Activated T-helper 2 cell treated with anti-CD3 and anti-CD28 coated beads, Interferon-gamma antibody, Interleukin-2, Interleukin-4, amounts not matched to agents 10 μg/mL and 5 μg/mL and 100 μg/mL, durations not matched to agents 14 hours and 24 hours and 36 hours (primary cell): ENCODE data around the gene BAK1. TPM values are rescaled to one million over a fixed set of nuclear protein-coding genes. Genes with fewer than 3 reads are reported as not detected.
"Not testable (repeated sequence)": the region's sequence is repeated elsewhere in the genome, so short reads cannot be mapped to it uniquely, and the experiment has no call there.

ENCODE experiments used
- DNase-seq: peaks from one replicate; pipeline ENCODE4 v3.0.0; 2021; ENCODE audit warnings: low spot score
- H3K27ac Mint-ChIP-seq: one replicate; pipeline ENCODE4 v1.8.0; 2021; ENCODE audit warnings: mixed read lengths
- H3K27me3 Mint-ChIP-seq: one replicate; pipeline ENCODE4 v1.8.0; 2021; ENCODE audit warnings: low read depth, mixed read lengths
- H3K36me3 Mint-ChIP-seq: one replicate; pipeline ENCODE4 v1.8.0; 2021; ENCODE audit warnings: low read depth, mixed read lengths
- H3K4me1 Mint-ChIP-seq: one replicate; pipeline ENCODE4 v1.8.0; 2021; ENCODE audit warnings: low read depth, mixed read lengths
- H3K4me3 Mint-ChIP-seq: one replicate; pipeline ENCODE4 v1.8.0; 2021; ENCODE audit warnings: low read depth, mild to moderate bottlenecking, moderate library complexity, mixed read lengths
- H3K9me3 Mint-ChIP-seq: one replicate; pipeline ENCODE4 v1.8.0; 2021; ENCODE audit warnings: mixed read lengths
- intact Hi-C: fragments of 100-400 bp; cut with micrococcal nuclease; formaldehyde crosslinking; loops from one replicate; pipeline ENCODE4 v1.15.1; 2023
- total RNA-seq: library from RNA; stranded (reverse); gene quantifications from 2 replicates; pipeline ENCODE4 v1.2.3, GENCODE V29; 2022

BAK1 gene
- total RNA-seq, 1 donor from 2014 or later = 53.4 TPM

GRCh38 chr6:33577106-33577535, 3.0 kb downstream of the BAK1 start:
- no peak for DNase-seq
- H3K4me3 Mint-ChIP-seq = peak overlapping the region; percentile 56
- no peaks in the 10 kb centered on the region for H3K9me3 Mint-ChIP-seq
- intact Hi-C loops = no loop called here
- peaks cover 52% of the 10 kb centered on the region for H3K36me3 Mint-ChIP-seq
- H3K27me3 Mint-ChIP-seq = no peaks in the 10 kb centered on the region
- peaks cover 22% of the 10 kb centered on the region for H3K4me1 Mint-ChIP-seq
- peak overlapping the region; percentile 52 for H3K27ac Mint-ChIP-seq

- Mint-ChIP-seq H3K27me3 (no peaks in the 10 kb centered on the region), H3K4me1 (peaks cover 27% of the 10 kb centered on the region), H3K9me3 (no peaks in the 10 kb centered on the region), H3K27ac (peak overlapping the region; percentile 52), H3K4me3 (peak overlapping the region; percentile 49), H3K36me3 (peaks cover 57% of the 10 kb centered on the region)
- intact Hi-C loops = no loop called here
- DNase-seq = no peak
Observed at GRCh38 chr6:33576668-33577067, 3.4 kb downstream of the BAK1 start.

- Mint-ChIP-seq H3K4me1 (peaks cover 35% of the 10 kb centered on the region), H3K9me3 (no peaks in the 10 kb centered on the region), H3K27me3 (no peaks in the 10 kb centered on the region), H3K27ac (no peak overlapping the region), H3K4me3 (no peak overlapping the region), H3K36me3 (peaks cover 58% of the 10 kb centered on the region)
- intact Hi-C loops = no loop called here
- no peak for DNase-seq
Observed at GRCh38 chr6:33575211-33575610, 4.9 kb downstream of the BAK1 start.

- no peaks in the 10 kb centered on the region for H3K9me3 Mint-ChIP-seq
- H3K4me1 Mint-ChIP-seq = peaks cover 41% of the 10 kb centered on the region
- no peak for DNase-seq
- H3K36me3 Mint-ChIP-seq = peaks cover 51% of the 10 kb centered on the region
- H3K4me3 Mint-ChIP-seq = peak overlapping the region; percentile 85
- intact Hi-C loops = loop anchor here (1.0 to 5.0 kb wide), 5 partner anchors 9 to 599 kb away; partner anchors contain the start of genes BAK1, CUTA, ITPR3 and ZBTB9
- H3K27me3 Mint-ChIP-seq = no peaks in the 10 kb centered on the region
- peak overlapping the region; percentile 99 for H3K27ac Mint-ChIP-seq
Observed at GRCh38 chr6:33571637-33572316, 8.3 kb downstream of the BAK1 start.

- intact Hi-C loops = loop anchor here (1.0 to 5.0 kb wide), 5 partner anchors 9 to 599 kb away; partner anchors contain the start of genes BAK1, CUTA, ITPR3 and ZBTB9
- Mint-ChIP-seq H3K36me3 (peaks cover 48% of the 10 kb centered on the region), H3K27me3 (no peaks in the 10 kb centered on the region), H3K4me3 (peak overlapping the region; percentile 85), H3K9me3 (no peaks in the 10 kb centered on the region), H3K4me1 (peaks cover 41% of the 10 kb centered on the region), H3K27ac (peak overlapping the region; percentile 99)
- DNase-seq = peak; percentile 94
Observed at GRCh38 chr6:33570806-33571636, 9.1 kb downstream of the BAK1 start.

- peaks cover 38% of the 10 kb centered on the region for H3K4me1 Mint-ChIP-seq
- H3K27ac Mint-ChIP-seq = peak overlapping the region; percentile 78
Observed at GRCh38 chr6:33568826-33569570, 11.1 kb downstream of the BAK1 start.

GRCh38 chr6:33567836-33568235, 12.2 kb downstream of the BAK1 start:
- intact Hi-C loops = no loop called here
- Mint-ChIP-seq H3K27me3 (no peaks in the 10 kb centered on the region), H3K27ac (no peak overlapping the region), H3K9me3 (no peaks in the 10 kb centered on the region), H3K4me3 (no peak overlapping the region), H3K36me3 (peaks cover 28% of the 10 kb centered on the region), H3K4me1 (peaks cover 38% of the 10 kb centered on the region)
- DNase-seq = no peak

More at GRCh38 chr6:33568826-33569570, 11.1 kb downstream of the BAK1 start:
- peak overlapping the region; percentile 15 for H3K4me3 Mint-ChIP-seq
- H3K9me3 Mint-ChIP-seq = no peaks in the 10 kb centered on the region
- intact Hi-C loops = no loop called here
- H3K36me3 Mint-ChIP-seq = peaks cover 33% of the 10 kb centered on the region
- H3K27me3 Mint-ChIP-seq = no peaks in the 10 kb centered on the region
- DNase-seq = no peak

GRCh38 chr6:33566182-33567084, 13.6 kb downstream of the BAK1 start:
- DNase-seq = no peak
- intact Hi-C loops = no loop called here
- Mint-ChIP-seq H3K27me3 (no peaks in the 10 kb centered on the region), H3K9me3 (no peaks in the 10 kb centered on the region), H3K4me3 (no peak overlapping the region), H3K4me1 (peaks cover 29% of the 10 kb centered on the region), H3K27ac (no peak overlapping the region), H3K36me3 (peaks cover 19% of the 10 kb centered on the region)

GRCh38 chr6:33558801-33559200, 21.3 kb downstream of the BAK1 start:
- intact Hi-C loops = no loop called here
- peaks cover 5% of the 10 kb centered on the region for H3K4me1 Mint-ChIP-seq
- H3K27ac Mint-ChIP-seq = no peak overlapping the region
- no peak for DNase-seq
- H3K36me3 Mint-ChIP-seq = no peaks in the 10 kb centered on the region
- no peaks in the 10 kb centered on the region for H3K9me3 Mint-ChIP-seq
- no peak overlapping the region for H3K4me3 Mint-ChIP-seq
- H3K27me3 Mint-ChIP-seq = no peaks in the 10 kb centered on the region

- no peaks in the 10 kb centered on the region for H3K36me3 Mint-ChIP-seq
- intact Hi-C loops = no loop called here
- no peak overlapping the region for H3K27ac Mint-ChIP-seq
- H3K9me3 Mint-ChIP-seq = no peaks in the 10 kb centered on the region
- DNase-seq = no peak
- H3K4me3 Mint-ChIP-seq = no peak overlapping the region
- no peaks in the 10 kb centered on the region for H3K27me3 Mint-ChIP-seq
- H3K4me1 Mint-ChIP-seq = peaks cover 5% of the 10 kb centered on the region
Observed at GRCh38 chr6:33557376-33557775, 22.7 kb downstream of the BAK1 start.

- H3K27me3 Mint-ChIP-seq, H3K36me3 Mint-ChIP-seq, intact Hi-C loops, H3K4me3 Mint-ChIP-seq, H3K9me3 Mint-ChIP-seq, H3K27ac Mint-ChIP-seq, DNase-seq: not testable (repeated sequence)
- H3K4me1 Mint-ChIP-seq = peaks cover 19% of the 10 kb centered on the region
Observed at GRCh38 chr6:33552883-33553282, 27.2 kb downstream of the BAK1 start.

- H3K27me3 Mint-ChIP-seq = no peaks in the 10 kb centered on the region
- no peaks in the 10 kb centered on the region for H3K9me3 Mint-ChIP-seq
- intact Hi-C loops = no loop called here
- H3K36me3 Mint-ChIP-seq = no peaks in the 10 kb centered on the region
- no peak overlapping the region for H3K27ac Mint-ChIP-seq
- no peak for DNase-seq
- no peak overlapping the region for H3K4me3 Mint-ChIP-seq
- H3K4me1 Mint-ChIP-seq = peaks cover 25% of the 10 kb centered on the region
Observed at GRCh38 chr6:33552252-33552651, 27.8 kb downstream of the BAK1 start.
